GM21786 (cell line): ENCODE measurements around the gene PLS3.

ENCODE experiments used
- ATAC-seq: cut with Tn5 transposase; IDR thresholded peaks from one replicate; pipeline ENCODE4 v1.9.1; 2021; ENCODE audit not compliant: unreplicated experiment

Gene PLS3

GRCh38 chrX:115689931-115690330 lies 129.0 kb downstream of the PLS3 start:
- ATAC-seq, result no peak

GRCh38 chrX:115690511-115691216 lies 129.7 kb downstream of the PLS3 start:
- peak; percentile 92 for ATAC-seq

- no peak for ATAC-seq
Measured at GRCh38 chrX:115693476-115693875, 132.5 kb downstream of the PLS3 start.

GRCh38 chrX:115694028-115694427 lies 133.1 kb downstream of the PLS3 start:
- no peak for ATAC-seq

GRCh38 chrX:115696039-115696438 lies 135.1 kb downstream of the PLS3 start:
- no peak for ATAC-seq

GRCh38 chrX:115696939-115697338 lies 136.0 kb downstream of the PLS3 start:
- ATAC-seq, result no peak

- ATAC-seq, result no peak
Measured at GRCh38 chrX:115697806-115698205, 136.8 kb downstream of the PLS3 start.
